HCT116 (cell line): ENCODE data around the gene DPYSL5.

ENCODE experiments used
- CEBPB ChIP-seq: IDR thresholded peaks from 2 replicates; pipeline ENCODE4 v1.6.1; 2012; ENCODE audit warnings: low read depth
- EZH2 ChIP-seq: fragments of 200-600 bp; sonication (generic); IDR thresholded peaks from 2 replicates; pipeline ENCODE4 v1.6.1; 2017; ENCODE audit warnings: antibody characterized with exemption, mixed run types
- POLR2A ChIP-seq: IDR thresholded peaks from 2 replicates; pipeline ENCODE4 v1.7.0; 2011; ENCODE audit warnings: borderline replicate concordance; ENCODE audit not compliant: insufficient read depth, insufficient read length; ENCODE audit errors: extremely low read depth
- POLR2AphosphoS5 ChIP-seq: IDR thresholded peaks from 2 replicates; pipeline ENCODE4 v1.6.1; 2011; ENCODE audit warnings: mild to moderate bottlenecking, low read depth, low read length, moderate library complexity
- RAD21 ChIP-seq: IDR thresholded peaks from 2 replicates; pipeline ENCODE4 v1.6.1; 2012; ENCODE audit warnings: low read depth, mild to moderate bottlenecking
- YY1 ChIP-seq: IDR thresholded peaks from 2 replicates; pipeline ENCODE4 v1.6.1; 2011; ENCODE audit warnings: low read length, low read depth, moderate library complexity, mild to moderate bottlenecking; ENCODE audit not compliant: insufficient replicate concordance; ENCODE audit errors: extremely low read depth
- ZFX ChIP-seq: fragments of 450-650 bp; IDR thresholded peaks from 2 replicates; pipeline ENCODE4 v1.6.1; 2017
- TF ChIP-seq, protein P1 (sequence below), 3 experiments: fragments of 200-600 bp in 1 of 3; sonication (generic) in 1 of 3; IDR thresholded peaks in 2 of 3; conservative IDR thresholded peaks in 1 of 3; 2 replicates each; pipeline ENCODE4 v1.5.1; 2012 to 2017; ENCODE audit warnings: low read depth in 2 of 3, low read length in 2 of 3, antibody characterized with exemption in 1 of 3, borderline replicate concordance in 1 of 3, control low read depth in 1 of 3, mild to moderate bottlenecking in 1 of 3, mixed read lengths in 1 of 3, mixed run types in 1 of 3, moderate library complexity in 1 of 3; ENCODE audit not compliant: insufficient read depth in 1 of 3
- TF ChIP-seq, protein P2 (sequence below): IDR thresholded peaks from 2 replicates; pipeline ENCODE4 v1.6.1; 2011; ENCODE audit warnings: mild to moderate bottlenecking, low read length, moderate library complexity; ENCODE audit not compliant: insufficient replicate concordance; ENCODE audit errors: extremely low read depth
- TF ChIP-seq, protein P3 (sequence below): IDR thresholded peaks from 2 replicates; pipeline ENCODE4 v1.6.1; 2012; ENCODE audit warnings: low read depth

DNA sequence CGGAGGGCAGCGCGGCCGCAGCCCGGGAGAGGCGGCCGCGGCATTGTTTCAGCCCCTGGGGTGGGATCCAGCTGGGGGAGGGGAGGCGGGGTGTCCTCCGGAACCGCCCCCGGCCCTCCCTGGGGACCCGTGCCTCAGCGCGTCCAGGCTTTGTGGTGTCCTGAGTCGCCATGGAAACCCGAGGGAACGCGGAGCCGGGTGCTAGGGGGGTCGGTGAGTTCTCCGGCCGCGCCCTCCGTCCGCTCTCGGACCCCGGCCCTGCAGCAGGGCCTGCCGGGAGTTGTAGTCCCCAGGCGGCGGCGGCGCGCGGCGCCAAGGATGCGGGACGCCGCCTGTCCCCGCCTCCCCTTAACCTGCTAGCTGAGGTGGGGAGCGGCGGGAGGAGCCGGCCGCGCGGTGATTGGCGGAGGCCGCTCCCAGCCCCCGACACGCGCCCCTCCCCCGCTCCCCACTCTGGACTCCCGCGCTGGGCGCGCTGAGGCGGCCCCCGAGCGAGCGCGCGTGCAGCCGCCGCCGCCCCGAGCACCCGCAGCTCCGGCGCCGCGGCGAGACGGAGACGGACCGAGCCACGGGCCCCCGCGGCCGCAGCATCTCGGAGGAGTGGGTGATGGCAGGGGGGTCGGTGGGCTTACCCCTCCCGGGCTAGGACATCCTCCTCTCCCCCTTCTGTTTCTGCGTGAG, at the start of gene DPYSL5:
- TF ChIP-seq EZH2 (no peak), CEBPB (no peak), POLR2A (no peak), YY1 (no peak), ZFX (0 out of 2 replicates have a peak, but pooled peaks have one; percentile 11), POLR2AphosphoS5 (no peak), RAD21 (no peak)
- TF ChIP-seq, protein P1, sequence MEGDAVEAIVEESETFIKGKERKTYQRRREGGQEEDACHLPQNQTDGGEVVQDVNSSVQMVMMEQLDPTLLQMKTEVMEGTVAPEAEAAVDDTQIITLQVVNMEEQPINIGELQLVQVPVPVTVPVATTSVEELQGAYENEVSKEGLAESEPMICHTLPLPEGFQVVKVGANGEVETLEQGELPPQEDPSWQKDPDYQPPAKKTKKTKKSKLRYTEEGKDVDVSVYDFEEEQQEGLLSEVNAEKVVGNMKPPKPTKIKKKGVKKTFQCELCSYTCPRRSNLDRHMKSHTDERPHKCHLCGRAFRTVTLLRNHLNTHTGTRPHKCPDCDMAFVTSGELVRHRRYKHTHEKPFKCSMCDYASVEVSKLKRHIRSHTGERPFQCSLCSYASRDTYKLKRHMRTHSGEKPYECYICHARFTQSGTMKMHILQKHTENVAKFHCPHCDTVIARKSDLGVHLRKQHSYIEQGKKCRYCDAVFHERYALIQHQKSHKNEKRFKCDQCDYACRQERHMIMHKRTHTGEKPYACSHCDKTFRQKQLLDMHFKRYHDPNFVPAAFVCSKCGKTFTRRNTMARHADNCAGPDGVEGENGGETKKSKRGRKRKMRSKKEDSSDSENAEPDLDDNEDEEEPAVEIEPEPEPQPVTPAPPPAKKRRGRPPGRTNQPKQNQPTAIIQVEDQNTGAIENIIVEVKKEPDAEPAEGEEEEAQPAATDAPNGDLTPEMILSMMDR (IDR thresholded peaks at IDR 0.05 in 2 of 3, conservative IDR thresholded peaks at IDR 0.05 in 1 of 3; ENCODE audit: borderline replicate concordance in 1 of 3, insufficient read depth in 1 of 3, low read depth in 2 of 3, low read length in 2 of 3), result no peak
- TF ChIP-seq, protein P2, sequence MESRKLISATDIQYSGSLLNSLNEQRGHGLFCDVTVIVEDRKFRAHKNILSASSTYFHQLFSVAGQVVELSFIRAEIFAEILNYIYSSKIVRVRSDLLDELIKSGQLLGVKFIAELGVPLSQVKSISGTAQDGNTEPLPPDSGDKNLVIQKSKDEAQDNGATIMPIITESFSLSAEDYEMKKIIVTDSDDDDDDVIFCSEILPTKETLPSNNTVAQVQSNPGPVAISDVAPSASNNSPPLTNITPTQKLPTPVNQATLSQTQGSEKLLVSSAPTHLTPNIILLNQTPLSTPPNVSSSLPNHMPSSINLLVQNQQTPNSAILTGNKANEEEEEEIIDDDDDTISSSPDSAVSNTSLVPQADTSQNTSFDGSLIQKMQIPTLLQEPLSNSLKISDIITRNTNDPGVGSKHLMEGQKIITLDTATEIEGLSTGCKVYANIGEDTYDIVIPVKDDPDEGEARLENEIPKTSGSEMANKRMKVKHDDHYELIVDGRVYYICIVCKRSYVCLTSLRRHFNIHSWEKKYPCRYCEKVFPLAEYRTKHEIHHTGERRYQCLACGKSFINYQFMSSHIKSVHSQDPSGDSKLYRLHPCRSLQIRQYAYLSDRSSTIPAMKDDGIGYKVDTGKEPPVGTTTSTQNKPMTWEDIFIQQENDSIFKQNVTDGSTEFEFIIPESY, result no peak
- TF ChIP-seq, protein P3, sequence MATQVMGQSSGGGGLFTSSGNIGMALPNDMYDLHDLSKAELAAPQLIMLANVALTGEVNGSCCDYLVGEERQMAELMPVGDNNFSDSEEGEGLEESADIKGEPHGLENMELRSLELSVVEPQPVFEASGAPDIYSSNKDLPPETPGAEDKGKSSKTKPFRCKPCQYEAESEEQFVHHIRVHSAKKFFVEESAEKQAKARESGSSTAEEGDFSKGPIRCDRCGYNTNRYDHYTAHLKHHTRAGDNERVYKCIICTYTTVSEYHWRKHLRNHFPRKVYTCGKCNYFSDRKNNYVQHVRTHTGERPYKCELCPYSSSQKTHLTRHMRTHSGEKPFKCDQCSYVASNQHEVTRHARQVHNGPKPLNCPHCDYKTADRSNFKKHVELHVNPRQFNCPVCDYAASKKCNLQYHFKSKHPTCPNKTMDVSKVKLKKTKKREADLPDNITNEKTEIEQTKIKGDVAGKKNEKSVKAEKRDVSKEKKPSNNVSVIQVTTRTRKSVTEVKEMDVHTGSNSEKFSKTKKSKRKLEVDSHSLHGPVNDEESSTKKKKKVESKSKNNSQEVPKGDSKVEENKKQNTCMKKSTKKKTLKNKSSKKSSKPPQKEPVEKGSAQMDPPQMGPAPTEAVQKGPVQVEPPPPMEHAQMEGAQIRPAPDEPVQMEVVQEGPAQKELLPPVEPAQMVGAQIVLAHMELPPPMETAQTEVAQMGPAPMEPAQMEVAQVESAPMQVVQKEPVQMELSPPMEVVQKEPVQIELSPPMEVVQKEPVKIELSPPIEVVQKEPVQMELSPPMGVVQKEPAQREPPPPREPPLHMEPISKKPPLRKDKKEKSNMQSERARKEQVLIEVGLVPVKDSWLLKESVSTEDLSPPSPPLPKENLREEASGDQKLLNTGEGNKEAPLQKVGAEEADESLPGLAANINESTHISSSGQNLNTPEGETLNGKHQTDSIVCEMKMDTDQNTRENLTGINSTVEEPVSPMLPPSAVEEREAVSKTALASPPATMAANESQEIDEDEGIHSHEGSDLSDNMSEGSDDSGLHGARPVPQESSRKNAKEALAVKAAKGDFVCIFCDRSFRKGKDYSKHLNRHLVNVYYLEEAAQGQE, result no peak
